ENCODE results near the gene GRIA2. TPM values are rescaled to one million over a fixed set of nuclear protein-coding genes. Genes with fewer than 3 reads are reported as not detected.

The GRIA2 gene
- total RNA-seq, 3 donors from 2014 or later, result 0.36 to 1.7 TPM; not detected in 1

- Histone ChIP-seq H3K4me1 (ENCODE audit: low read depth) (no peaks in the 10 kb centered on the region), H3K9me3 (no peaks in the 10 kb centered on the region), H3K4me3 (no peak overlapping the region), H3K36me3 (ENCODE audit: low read depth) (no peaks in the 10 kb centered on the region)
- intact Hi-C loops (cut with DNase I, micrococcal nuclease), result no loop called here
- TF ChIP-seq CTCF (IDR thresholded peaks at IDR 0.05), result no peak
- DNase-seq, result no peak
- no peak for ATAC-seq
Observed at GRCh38 chr4:157282019-157282418, 61.5 kb downstream of the GRIA2 start.

GRCh38 chr4:157287445-157287844 lies 66.9 kb downstream of the GRIA2 start:
- Histone ChIP-seq H3K4me1 (ENCODE audit: low read depth) (no peaks in the 10 kb centered on the region), H3K9me3 (no peaks in the 10 kb centered on the region), H3K4me3 (no peak overlapping the region), H3K36me3 (ENCODE audit: low read depth) (no peaks in the 10 kb centered on the region)
- ATAC-seq, result no peak
- no peak for DNase-seq
- no peak for TF ChIP-seq CTCF (IDR thresholded peaks at IDR 0.05)
- intact Hi-C loops (cut with DNase I, micrococcal nuclease), result no loop called here

- H3K9me3 ChIP-seq, result no peaks in the 10 kb centered on the region
- no peaks in the 10 kb centered on the region for H3K36me3 ChIP-seq (ENCODE audit: low read depth)
- intact Hi-C loops (cut with DNase I, micrococcal nuclease), result no loop called here
- ATAC-seq, result no peak
- DNase-seq, result no peak
- no peaks in the 10 kb centered on the region for H3K4me1 ChIP-seq (ENCODE audit: low read depth)
- H3K4me3 ChIP-seq, result no peak overlapping the region
- no peak for TF ChIP-seq CTCF (IDR thresholded peaks at IDR 0.05)
Observed at GRCh38 chr4:157290622-157291021, 70.1 kb downstream of the GRIA2 start.

GRCh38 chr4:157291071-157291470 lies 70.5 kb downstream of the GRIA2 start:
- H3K4me3 ChIP-seq, result no peak overlapping the region
- intact Hi-C loops (cut with DNase I, micrococcal nuclease), result no loop called here
- no peak for DNase-seq
- no peak for ATAC-seq
- H3K36me3 ChIP-seq (ENCODE audit: low read depth), result no peaks in the 10 kb centered on the region
- no peak for TF ChIP-seq CTCF (IDR thresholded peaks at IDR 0.05)
- no peaks in the 10 kb centered on the region for H3K9me3 ChIP-seq
- no peaks in the 10 kb centered on the region for H3K4me1 ChIP-seq (ENCODE audit: low read depth)

GRCh38 chr4:157293673-157294072 lies 73.1 kb downstream of the GRIA2 start:
- H3K4me3 ChIP-seq, result no peak overlapping the region
- DNase-seq (no peak), ATAC-seq (no peak)
- no peaks in the 10 kb centered on the region for H3K9me3 ChIP-seq
- intact Hi-C loops (cut with DNase I, micrococcal nuclease), result no loop called here
- no peak for TF ChIP-seq CTCF (IDR thresholded peaks at IDR 0.05)
- H3K4me1 ChIP-seq (ENCODE audit: low read depth), result no peaks in the 10 kb centered on the region
- H3K36me3 ChIP-seq (ENCODE audit: low read depth), result no peaks in the 10 kb centered on the region

GRCh38 chr4:157294575-157294974 lies 74.0 kb downstream of the GRIA2 start:
- no peak for TF ChIP-seq CTCF (IDR thresholded peaks at IDR 0.05)
- DNase-seq, result no peak
- Histone ChIP-seq H3K9me3 (no peaks in the 10 kb centered on the region), H3K4me3 (no peak overlapping the region), H3K4me1 (ENCODE audit: low read depth) (no peaks in the 10 kb centered on the region), H3K36me3 (ENCODE audit: low read depth) (no peaks in the 10 kb centered on the region)
- ATAC-seq, result no peak
- intact Hi-C loops (cut with DNase I, micrococcal nuclease), result no loop called here
